Trophoblast cell (in vitro differentiated cells and primary cell): ENCODE data around the gene GOLGA6C.
A peak's percentile ranks its signal among the peaks of the same experiment; 100 is the strongest.
"Not testable (repeated sequence)": the region's sequence is repeated elsewhere in the genome, so short reads cannot be mapped to it uniquely, and the experiment has no call there.

Experiments
- DNase-seq, 2 donors: peaks; one replicate each; pipeline ENCODE4 v3.0.0-alpha.2; 2016
- H2AFZ ChIP-seq: 2 replicates; pipeline ENCODE4 v1.6.1; 2013; ENCODE audit warnings: low read length, moderate library complexity, mild to moderate bottlenecking; ENCODE audit not compliant: insufficient read depth, poor library complexity
- H2AK5ac ChIP-seq: 2 replicates; pipeline ENCODE4 v1.6.1; 2013; ENCODE audit warnings: mild to moderate bottlenecking, low read length
- H2BK120ac ChIP-seq: 2 replicates; pipeline ENCODE4 v1.6.1; 2013; ENCODE audit warnings: low read length, mild to moderate bottlenecking, moderate library complexity; ENCODE audit not compliant: insufficient read depth, poor library complexity
- H2BK12ac ChIP-seq: 2 replicates; pipeline ENCODE4 v1.6.1; 2013; ENCODE audit warnings: mild to moderate bottlenecking, low read length, moderate library complexity
- H2BK5ac ChIP-seq: 2 replicates; pipeline ENCODE4 v1.6.1; 2013; ENCODE audit warnings: low read length, low read depth, moderate library complexity, mild to moderate bottlenecking; ENCODE audit not compliant: poor library complexity
- H3K14ac ChIP-seq: 2 replicates; pipeline ENCODE4 v1.6.1; 2013; ENCODE audit warnings: mild to moderate bottlenecking, low read length
- H3K18ac ChIP-seq: 2 replicates; pipeline ENCODE4 v1.6.1; 2013; ENCODE audit warnings: mild to moderate bottlenecking, low read length
- H3K23ac ChIP-seq: 2 replicates; pipeline ENCODE4 v1.6.1; 2013; ENCODE audit warnings: low read length
- H3K27ac ChIP-seq: 2 replicates; pipeline ENCODE4 v1.5.1; 2013; ENCODE audit warnings: low read depth, mild to moderate bottlenecking, inconsistent platforms, low read length, moderate library complexity
- H3K27me3 ChIP-seq: 2 replicates; pipeline ENCODE4 v1.6.1; 2013; ENCODE audit warnings: inconsistent platforms, mild to moderate bottlenecking, low read length, moderate library complexity; ENCODE audit not compliant: insufficient read depth
- H3K36me3 ChIP-seq, 2 experiments: 1 replicate in 1 of 2; 2 replicates in 1 of 2; pipeline ENCODE4 v1.6.1; 2013; ENCODE audit warnings: low read length in 2 of 2, mild to moderate bottlenecking in 2 of 2, moderate library complexity in 1 of 2; ENCODE audit not compliant: insufficient read depth in 2 of 2, control insufficient read depth in 1 of 2
- H3K4ac ChIP-seq: 2 replicates; pipeline ENCODE4 v1.6.1; 2013; ENCODE audit warnings: low read depth, mild to moderate bottlenecking, low read length, moderate library complexity
- H3K4me1 ChIP-seq, 2 experiments: 1 replicate in 1 of 2; 2 replicates in 1 of 2; pipeline ENCODE4 v1.6.1; 2013; ENCODE audit warnings: low read length in 2 of 2, mild to moderate bottlenecking in 2 of 2, moderate library complexity in 1 of 2; ENCODE audit not compliant: insufficient read depth in 2 of 2, control insufficient read depth in 1 of 2
- H3K4me2 ChIP-seq: 2 replicates; pipeline ENCODE4 v1.6.1; 2013; ENCODE audit warnings: inconsistent platforms, mild to moderate bottlenecking, low read length, moderate library complexity
- H3K4me3 ChIP-seq: 2 replicates; pipeline ENCODE4 v1.5.1; 2013; ENCODE audit warnings: mild to moderate bottlenecking, low read depth, low read length, inconsistent platforms
- H3K79me1 ChIP-seq: one replicate; pipeline ENCODE4 v1.6.1; 2013; ENCODE audit warnings: low read length
- H3K79me2 ChIP-seq: 2 replicates; pipeline ENCODE4 v1.6.1; 2013; ENCODE audit warnings: low read length, mild to moderate bottlenecking; ENCODE audit not compliant: control insufficient read depth, insufficient read depth, poor library complexity
- H3K9ac ChIP-seq: 2 replicates; pipeline ENCODE4 v1.6.1; 2013; ENCODE audit warnings: mild to moderate bottlenecking, low read length
- H3K9me3 ChIP-seq: 2 replicates; pipeline ENCODE4 v1.6.1; 2013; ENCODE audit warnings: low read depth, mild to moderate bottlenecking, control low read depth, inconsistent platforms, low read length; ENCODE audit not compliant: insufficient read depth
- H4K12ac ChIP-seq: 2 replicates; pipeline ENCODE4 v1.6.1; 2013; ENCODE audit warnings: low read depth, mild to moderate bottlenecking, low read length, moderate library complexity
- H4K8ac ChIP-seq: 2 replicates; pipeline ENCODE4 v1.6.1; 2013; ENCODE audit warnings: low read depth, mild to moderate bottlenecking, low read length, moderate library complexity
- H4K91ac ChIP-seq: one replicate; pipeline ENCODE4 v1.6.1; 2013; ENCODE audit warnings: low read depth, mild to moderate bottlenecking, low read length, moderate library complexity
- WGBS: extraction: QIAGEN DNeasy Blood & Tissue Kit; methylation state at CpG from one replicate; pipeline ENCODE4 v1.1.7; 2013; ENCODE audit warnings: missing lambda C conversion rate; ENCODE audit not compliant: insufficient read length, insufficient coverage; ENCODE audit errors: extremely low coverage; 5-methylcytosine and 5-hydroxymethylcytosine counted together

Gene GOLGA6C

GRCh38 chr15:75274509-75275107 is 16.5 kb downstream of the GOLGA6C start:
- H3K4me3 ChIP-seq, H3K4ac ChIP-seq, H3K4me2 ChIP-seq, H2AFZ ChIP-seq, H4K12ac ChIP-seq, H3K18ac ChIP-seq, H3K9me3 ChIP-seq, H3K79me1 ChIP-seq, H2BK12ac ChIP-seq, H3K23ac ChIP-seq, H3K14ac ChIP-seq, H3K27me3 ChIP-seq, H3K4me1 ChIP-seq, H3K79me2 ChIP-seq, H3K27ac ChIP-seq, H2BK120ac ChIP-seq, H4K8ac ChIP-seq, H2BK5ac ChIP-seq, H3K36me3 ChIP-seq, H4K91ac ChIP-seq, H2AK5ac ChIP-seq, H3K9ac ChIP-seq: not testable (repeated sequence)
- DNase-seq = peak in 1 of 2 donors; percentile 21
- no CpG with 5 or more reads among the region's 5 CpGs for WGBS

GRCh38 chr15:75275617-75276016 is 17.5 kb downstream of the GOLGA6C start:
- H3K9ac ChIP-seq = peak overlapping the region; percentile 77
- H3K23ac ChIP-seq, H3K4ac ChIP-seq, H2AK5ac ChIP-seq, H2BK5ac ChIP-seq, H3K4me2 ChIP-seq, H3K4me3 ChIP-seq, H4K12ac ChIP-seq, H4K8ac ChIP-seq, H3K27ac ChIP-seq, H3K79me2 ChIP-seq, H3K14ac ChIP-seq, H3K79me1 ChIP-seq, H4K91ac ChIP-seq, DNase-seq, H2BK120ac ChIP-seq, H3K36me3 ChIP-seq, H3K18ac ChIP-seq, H3K27me3 ChIP-seq, H3K4me1 ChIP-seq, H3K9me3 ChIP-seq, H2BK12ac ChIP-seq, H2AFZ ChIP-seq: not testable (repeated sequence)
- no CpG with 5 or more reads among the region's 3 CpGs for WGBS

DNA sequence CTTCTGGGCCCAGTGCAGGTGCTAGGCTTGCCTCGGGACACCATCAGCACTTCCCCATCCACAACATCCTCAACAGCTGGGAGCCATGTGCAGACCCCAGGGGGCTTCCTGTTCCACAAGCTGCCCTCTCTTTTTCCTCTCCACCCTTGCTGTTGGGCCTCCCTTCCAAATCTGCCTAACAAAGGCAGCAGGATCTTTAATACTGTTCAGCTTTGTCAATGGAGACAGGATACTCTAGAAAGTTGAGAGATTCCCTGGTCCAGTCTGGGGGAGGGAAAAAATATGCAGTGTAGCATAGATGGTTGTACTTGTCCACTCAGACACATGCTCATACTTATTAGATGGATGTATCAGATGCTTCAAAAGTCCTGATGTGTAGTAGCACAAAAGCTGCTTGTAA is 20.4 kb downstream of the GOLGA6C start:
- H3K9me3 ChIP-seq = not testable (repeated sequence)

DNA sequence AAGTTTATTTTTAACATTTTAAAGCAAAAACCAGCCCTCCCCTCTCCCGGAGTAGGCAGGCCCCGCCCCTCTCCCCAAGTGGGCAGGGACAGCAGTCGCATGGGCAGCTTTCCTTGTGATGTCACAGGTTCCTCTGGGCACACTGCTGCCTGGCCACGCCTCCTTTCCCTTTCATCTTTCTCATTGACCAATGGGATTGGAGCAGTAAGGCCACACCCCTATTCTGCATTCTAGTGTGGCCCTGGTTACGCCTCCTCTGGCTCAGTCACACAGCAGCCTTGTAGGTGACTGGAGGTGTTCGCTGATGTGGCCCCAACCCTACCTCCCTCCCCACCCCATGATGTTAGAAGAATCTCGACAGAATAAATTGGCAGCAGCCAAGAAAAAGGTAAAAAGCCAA is 24.4 kb downstream of the GOLGA6C start, which contains the start of gene GOLGA6D:
GOLGA6D (plus strand) TSS at position 264 of the 400 bp plus-strand sequence; CDS start at position 305, 41 bp downstream.
- H3K14ac ChIP-seq, H2AFZ ChIP-seq, H3K27me3 ChIP-seq, H2BK5ac ChIP-seq, H2AK5ac ChIP-seq, H2BK120ac ChIP-seq, H3K23ac ChIP-seq, H3K4me2 ChIP-seq, H3K9me3 ChIP-seq, H3K27ac ChIP-seq, H3K4me3 ChIP-seq, H3K18ac ChIP-seq, H2BK12ac ChIP-seq, DNase-seq, H3K9ac ChIP-seq, H4K8ac ChIP-seq, H4K91ac ChIP-seq, H3K4me1 ChIP-seq, H3K79me2 ChIP-seq, H3K36me3 ChIP-seq, H4K12ac ChIP-seq, H3K79me1 ChIP-seq, H3K4ac ChIP-seq: not testable (repeated sequence)
- WGBS = no CpG with 5 or more reads among the region's 7 CpGs

More for the DNA sequence above, 20.4 kb downstream of the GOLGA6C start:
- not testable (repeated sequence) for H3K79me2 ChIP-seq, H3K14ac ChIP-seq, H2BK12ac ChIP-seq, H4K12ac ChIP-seq, H4K91ac ChIP-seq, H3K4me3 ChIP-seq, H2AK5ac ChIP-seq, DNase-seq, H3K27me3 ChIP-seq, H2BK120ac ChIP-seq, H2AFZ ChIP-seq, H4K8ac ChIP-seq, H3K4me1 ChIP-seq, H3K27ac ChIP-seq, H3K4ac ChIP-seq, H3K79me1 ChIP-seq, H3K4me2 ChIP-seq, H3K9ac ChIP-seq, H3K23ac ChIP-seq, H3K18ac ChIP-seq, H3K36me3 ChIP-seq, H2BK5ac ChIP-seq
- no CpG with 5 or more reads among the region's 1 CpG for WGBS
